ENCODE data around the gene TBC1D8. TPM values are rescaled to one million over a fixed set of nuclear protein-coding genes. Genes with fewer than 3 reads are reported as not detected.

The TBC1D8 gene
- total RNA-seq, 1 donor from 2014 or later: 3.9 TPM

DNA sequence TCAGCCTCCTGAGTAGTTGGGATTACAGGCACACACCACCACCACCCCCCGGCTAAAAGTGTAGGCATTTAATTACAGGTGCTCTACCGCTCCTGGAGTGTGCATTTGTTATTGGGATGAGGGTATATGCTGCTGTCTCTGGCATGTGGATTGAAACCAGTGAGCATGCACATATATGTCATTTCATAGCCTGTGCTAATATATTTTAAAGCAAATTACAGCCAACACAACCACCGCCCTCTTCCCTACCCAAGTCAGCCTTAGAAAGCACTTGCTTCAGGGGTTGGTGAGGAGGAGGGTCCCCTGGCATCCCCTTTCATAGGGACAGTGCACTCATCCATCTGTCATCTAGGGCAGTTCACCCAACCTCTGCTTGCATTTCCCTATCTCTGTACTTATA lies 10.5 kb upstream of the TBC1D8 start:
- peaks cover 7% of the 10 kb centered on the region for H3K4me1 ChIP-seq
- H4K20me1 ChIP-seq (ENCODE audit: low read depth): no peaks in the 10 kb centered on the region
- DNase-seq (ENCODE audit: low spot score): no peak
- no peaks in the 10 kb centered on the region for H3K36me3 ChIP-seq
- no peak for TF ChIP-seq EZH2 (IDR thresholded peaks at IDR 0.05)
- no peak for TF ChIP-seq EZH2phosphoT487 (IDR thresholded peaks at IDR 0.05)
- TF ChIP-seq, protein P1, sequence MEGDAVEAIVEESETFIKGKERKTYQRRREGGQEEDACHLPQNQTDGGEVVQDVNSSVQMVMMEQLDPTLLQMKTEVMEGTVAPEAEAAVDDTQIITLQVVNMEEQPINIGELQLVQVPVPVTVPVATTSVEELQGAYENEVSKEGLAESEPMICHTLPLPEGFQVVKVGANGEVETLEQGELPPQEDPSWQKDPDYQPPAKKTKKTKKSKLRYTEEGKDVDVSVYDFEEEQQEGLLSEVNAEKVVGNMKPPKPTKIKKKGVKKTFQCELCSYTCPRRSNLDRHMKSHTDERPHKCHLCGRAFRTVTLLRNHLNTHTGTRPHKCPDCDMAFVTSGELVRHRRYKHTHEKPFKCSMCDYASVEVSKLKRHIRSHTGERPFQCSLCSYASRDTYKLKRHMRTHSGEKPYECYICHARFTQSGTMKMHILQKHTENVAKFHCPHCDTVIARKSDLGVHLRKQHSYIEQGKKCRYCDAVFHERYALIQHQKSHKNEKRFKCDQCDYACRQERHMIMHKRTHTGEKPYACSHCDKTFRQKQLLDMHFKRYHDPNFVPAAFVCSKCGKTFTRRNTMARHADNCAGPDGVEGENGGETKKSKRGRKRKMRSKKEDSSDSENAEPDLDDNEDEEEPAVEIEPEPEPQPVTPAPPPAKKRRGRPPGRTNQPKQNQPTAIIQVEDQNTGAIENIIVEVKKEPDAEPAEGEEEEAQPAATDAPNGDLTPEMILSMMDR (IDR thresholded peaks at IDR 0.05): no peak
- peaks cover 3% of the 10 kb centered on the region for H3K27me3 Mint-ChIP-seq (ENCODE audit: insufficient read depth, low read depth)
- H3K79me2 ChIP-seq (ENCODE audit: low read depth): no peaks in the 10 kb centered on the region
- no peak overlapping the region for H3K27ac Mint-ChIP-seq
- peaks cover 12% of the 10 kb centered on the region for H3K4me1 Mint-ChIP-seq
- peaks cover 15% of the 10 kb centered on the region for H3K9me3 Mint-ChIP-seq
- no peaks in the 10 kb centered on the region for H3K9me3 ChIP-seq (ENCODE audit: low read depth)
- H3K27me3 ChIP-seq: no peaks in the 10 kb centered on the region
- H3K27ac ChIP-seq: no peak overlapping the region
- H3K4me2 ChIP-seq: no peak overlapping the region
- peaks cover 7% of the 10 kb centered on the region for H3F3A ChIP-seq (ENCODE audit: low read depth)
- no peak overlapping the region for H3K9ac ChIP-seq
- H3K4me3 ChIP-seq: no peak overlapping the region
- peaks cover 3% of the 10 kb centered on the region for H3K36me3 Mint-ChIP-seq
- no peak overlapping the region for H2AFZ ChIP-seq (replicated peaks)
- H3K4me3 Mint-ChIP-seq: no peak overlapping the region

DNA sequence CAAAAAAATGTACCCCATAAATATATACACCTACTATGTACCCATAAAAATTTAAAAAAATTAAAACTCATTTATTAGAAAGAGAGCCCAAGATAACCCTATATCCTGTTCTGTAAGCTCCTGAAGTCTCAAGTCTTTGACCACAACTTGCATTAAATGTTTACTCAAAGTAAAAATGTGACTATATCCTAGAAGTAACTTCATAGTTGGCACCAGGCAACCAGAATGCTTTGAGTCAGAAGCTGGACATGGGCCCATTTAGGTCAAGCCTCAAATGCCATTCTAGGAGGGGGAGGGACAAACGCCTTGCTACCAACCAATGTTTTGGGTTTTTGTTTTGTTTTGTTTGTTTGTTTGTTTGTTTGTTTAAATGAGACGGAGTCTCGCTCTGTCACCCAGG lies 9.3 kb upstream of the TBC1D8 start:
- Histone ChIP-seq H3K4me1 (peaks cover 7% of the 10 kb centered on the region), H3K79me2 (ENCODE audit: low read depth) (no peaks in the 10 kb centered on the region), H3K36me3 (no peaks in the 10 kb centered on the region), H3K27me3 (peaks cover 3% of the 10 kb centered on the region), H3K9me3 (ENCODE audit: low read depth) (no peaks in the 10 kb centered on the region), H3K27ac (no peak overlapping the region), H4K20me1 (ENCODE audit: low read depth) (no peaks in the 10 kb centered on the region), H3K4me2 (no peak overlapping the region), H3K4me3 (no peak overlapping the region), H2AFZ (replicated peaks) (no peak overlapping the region), H3K9ac (no peak overlapping the region), H3F3A (ENCODE audit: low read depth) (peaks cover 7% of the 10 kb centered on the region)
- Mint-ChIP-seq H3K4me1 (peaks cover 12% of the 10 kb centered on the region), H3K9me3 (peaks cover 10% of the 10 kb centered on the region), H3K27me3 (ENCODE audit: insufficient read depth, low read depth) (peaks cover 2% of the 10 kb centered on the region), H3K36me3 (peaks cover 3% of the 10 kb centered on the region), H3K27ac (no peak overlapping the region), H3K4me3 (no peak overlapping the region)
- no peak for TF ChIP-seq EZH2phosphoT487 (IDR thresholded peaks at IDR 0.05)
- TF ChIP-seq EZH2 (IDR thresholded peaks at IDR 0.05): no peak
- TF ChIP-seq, protein P1 (IDR thresholded peaks at IDR 0.05): no peak
- no peak for DNase-seq (ENCODE audit: low spot score)

DNA sequence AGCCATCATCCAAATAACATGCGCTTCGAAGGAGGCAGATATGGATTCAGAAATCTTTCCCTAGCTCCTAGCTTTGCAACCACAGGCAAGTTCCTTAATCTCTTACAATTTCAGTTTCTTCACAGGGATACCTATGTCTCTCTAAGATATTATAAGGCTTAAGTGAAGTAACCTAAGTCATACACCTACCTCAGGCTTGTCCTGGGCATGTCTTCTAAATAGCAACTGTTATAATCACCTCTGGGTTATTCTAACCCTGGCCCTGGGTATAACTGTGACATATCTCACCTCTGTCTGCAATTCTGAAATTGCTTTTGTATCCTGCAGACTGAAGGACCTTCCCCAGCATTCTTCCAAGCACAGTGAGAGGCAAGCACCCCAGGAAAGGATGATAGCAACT lies 8.3 kb upstream of the TBC1D8 start:
- Histone ChIP-seq H3K36me3 (no peaks in the 10 kb centered on the region), H3K4me1 (peaks cover 7% of the 10 kb centered on the region), H3K9ac (no peak overlapping the region), H3K4me2 (no peak overlapping the region), H4K20me1 (ENCODE audit: low read depth) (no peaks in the 10 kb centered on the region), H3K27ac (no peak overlapping the region), H2AFZ (replicated peaks) (no peak overlapping the region), H3K27me3 (peaks cover 13% of the 10 kb centered on the region), H3F3A (ENCODE audit: low read depth) (peaks cover 7% of the 10 kb centered on the region), H3K79me2 (ENCODE audit: low read depth) (no peaks in the 10 kb centered on the region), H3K4me3 (no peak overlapping the region), H3K9me3 (ENCODE audit: low read depth) (no peaks in the 10 kb centered on the region)
- Mint-ChIP-seq H3K36me3 (peaks cover 3% of the 10 kb centered on the region), H3K9me3 (peaks cover 10% of the 10 kb centered on the region), H3K27me3 (ENCODE audit: insufficient read depth, low read depth) (peaks cover 5% of the 10 kb centered on the region), H3K4me1 (peaks cover 12% of the 10 kb centered on the region), H3K27ac (peak overlapping the region; percentile 50), H3K4me3 (no peak overlapping the region)
- no peak for DNase-seq (ENCODE audit: low spot score)
- TF ChIP-seq EZH2phosphoT487 (IDR thresholded peaks at IDR 0.05): no peak
- TF ChIP-seq EZH2 (IDR thresholded peaks at IDR 0.05): no peak
- TF ChIP-seq, protein P1 (IDR thresholded peaks at IDR 0.05): no peak

Measured in neural progenitor cell (in vitro differentiated cells).